K562 (cell line): ENCODE measurements around the gene DNAJB11. TPM values are rescaled to one million over a fixed set of nuclear protein-coding genes. Genes with fewer than 3 reads are reported as not detected.

Source experiments
- BHLHE40 ChIP-seq: IDR thresholded peaks from 2 replicates; pipeline ENCODE4 v1.6.1; 2011; ENCODE audit warnings: low read length, improper control_type of control experiment
- CAMTA2 ChIP-seq: fragments of 250-450 bp; sonication (Bioruptor Pico); conservative IDR thresholded peaks from 2 replicates; pipeline ENCODE4 v1.5.1; 2022
- EHMT2 ChIP-seq: fragments of 450-650 bp; IDR thresholded peaks from 2 replicates; pipeline ENCODE4 v1.6.1; 2018; ENCODE audit warnings: antibody characterized with exemption
- FOXJ3 ChIP-seq: sonication (generic); formaldehyde crosslinking; IDR thresholded peaks from 2 replicates; pipeline ENCODE4 v1.4.0; 2020; ENCODE audit warnings: mild to moderate bottlenecking, missing genetic modification reagents
- KHSRP ChIP-seq: fragments of 450-650 bp; IDR thresholded peaks from 2 replicates; pipeline ENCODE4 v1.6.1; 2017
- MYNN ChIP-seq, 2 experiments: sonication (generic); formaldehyde crosslinking in 1 of 2; IDR thresholded peaks; 2 replicates each; pipeline versions ENCODE4 v1.5.0 to v1.6.1; 2016 to 2020; ENCODE audit warnings: antibody characterized with exemption in 1 of 2, missing genetic modification reagents in 1 of 2
- NR2F6 ChIP-seq: fragments of 450-650 bp; formaldehyde crosslinking; IDR thresholded peaks from 2 replicates; pipeline ENCODE4 v1.4.0; 2020; ENCODE audit warnings: mild to moderate bottlenecking
- ZBTB8A ChIP-seq: fragments of 450-650 bp; IDR thresholded peaks from 2 replicates; pipeline ENCODE4 v1.6.1; 2018; ENCODE audit warnings: mild to moderate bottlenecking, moderate library complexity; ENCODE audit not compliant: partially characterized antibody
- ZNF274 ChIP-seq: IDR thresholded peaks from 2 replicates; pipeline ENCODE4 v1.6.1; 2011; ENCODE audit warnings: low read depth, mild to moderate bottlenecking, low read length, moderate library complexity, borderline replicate concordance
- polyA plus RNA-seq, 8 experiments: library from polyadenylated mRNA; depleted of rRNA in 4 of 8; stranded (reverse) in 5 of 8; unstranded in 3 of 8; fragments of >200 nt; fragmentation: Nextera tagmentation in 2 of 8; fragmentation: Illumina TruSeq in 1 of 8; extraction: Ambion mirVana in 2 of 8; extraction: Trizol in 1 of 8; gene quantifications; 2 replicates each; pipeline versions ENCODE4 v1.2.1 to v1.2.3, GENCODE V29; 2011 to 2014; ENCODE audit warnings: inconsistent platforms in 1 of 8, missing spikeins in 1 of 8
- total RNA-seq, 7 experiments: library from RNA; depleted of rRNA in 6 of 7; stranded (reverse); fragments of >200 nt in 6 of 7; fragmentation: Illumina TruSeq in 2 of 7; extraction: Trizol in 2 of 7; gene quantifications; 2 replicates each; pipeline versions ENCODE4 v1.2.1 to v1.2.3, GENCODE V29; 2011 to 2021; ENCODE audit warnings: low replicate concordance in 1 of 7
- TF ChIP-seq, protein P1 (sequence below): sonication (generic); formaldehyde crosslinking; IDR thresholded peaks from 2 replicates; pipeline ENCODE4 v1.8.1; 2023; ENCODE audit warnings: mild to moderate bottlenecking, missing genetic modification reagents
- TF ChIP-seq, protein P2 (sequence below), 2 experiments: fragments of 450-650 bp; IDR thresholded peaks; 2 replicates each; pipeline ENCODE4 v1.6.1; 2018; ENCODE audit warnings: mild to moderate bottlenecking in 2 of 2, low read depth in 1 of 2; ENCODE audit not compliant: partially characterized antibody in 2 of 2
- TF ChIP-seq, protein P3 (sequence below): fragments of 450-650 bp; formaldehyde crosslinking; IDR thresholded peaks from 2 replicates; pipeline ENCODE4 v1.4.0; 2022; ENCODE audit warnings: missing genetic modification characterization
- TF ChIP-seq, protein P4 (sequence below): IDR thresholded peaks from 3 replicates; pipeline ENCODE4 v1.6.1; 2011; ENCODE audit warnings: borderline replicate concordance, mild to moderate bottlenecking, moderate library complexity; ENCODE audit not compliant: insufficient read length; ENCODE audit errors: extremely low read depth
- TF ChIP-seq, protein P5 (sequence below): fragments of 450-650 bp; IDR thresholded peaks from 2 replicates; pipeline ENCODE4 v1.6.1; 2014; ENCODE audit warnings: low read depth, mild to moderate bottlenecking, moderate library complexity, borderline replicate concordance

Gene DNAJB11
- total and polyA plus RNA-seq, 9 of the 15 experiments (the other 6 are each of a cell fraction or from before 2014, with no cell fraction given): 14.8 to 74.7 (median 63.8) TPM

DNA sequence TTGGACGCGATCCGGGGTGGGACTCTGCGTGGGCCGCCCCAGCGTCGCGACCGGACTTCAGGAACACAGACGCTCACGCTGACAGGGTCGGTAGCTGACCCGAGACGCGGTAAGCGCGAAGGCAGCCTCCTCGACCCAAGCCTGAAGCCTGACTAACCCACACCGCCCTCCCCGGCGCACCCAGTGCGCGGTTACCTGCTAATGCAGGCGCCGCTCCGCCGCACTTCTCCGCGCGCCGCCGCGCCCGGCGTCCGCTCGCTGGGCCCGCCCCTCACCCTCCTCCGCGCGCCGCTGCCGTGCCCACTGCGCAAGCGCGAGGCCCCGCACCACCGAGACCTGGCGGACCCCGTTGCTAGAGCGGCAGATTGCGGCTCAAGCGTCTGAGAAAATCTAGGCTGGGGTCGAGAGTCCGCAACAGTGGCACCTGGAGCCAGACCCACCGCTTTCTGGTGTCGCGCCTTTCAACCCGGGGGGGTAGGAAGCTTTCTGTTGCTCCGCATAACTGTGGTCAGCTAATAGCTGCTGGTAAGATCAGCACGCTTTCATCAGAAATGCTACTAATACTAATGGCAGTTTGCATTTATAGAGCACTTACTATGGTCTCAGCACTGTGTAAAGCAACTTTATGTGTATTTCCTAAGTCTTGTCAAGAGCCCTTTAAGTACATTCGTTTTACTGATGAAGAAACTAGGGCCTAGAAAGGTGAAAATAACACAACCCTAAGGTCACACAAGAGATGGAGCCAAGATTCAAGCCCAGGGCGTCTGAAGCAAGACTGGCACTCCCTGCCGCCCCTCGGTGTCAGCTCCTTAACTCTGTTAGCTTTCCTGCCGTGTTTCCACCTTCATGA is 3.2 kb upstream of the DNAJB11 start, which contains the start of gene TBCCD1 (continued):
- TF ChIP-seq, protein P1, sequence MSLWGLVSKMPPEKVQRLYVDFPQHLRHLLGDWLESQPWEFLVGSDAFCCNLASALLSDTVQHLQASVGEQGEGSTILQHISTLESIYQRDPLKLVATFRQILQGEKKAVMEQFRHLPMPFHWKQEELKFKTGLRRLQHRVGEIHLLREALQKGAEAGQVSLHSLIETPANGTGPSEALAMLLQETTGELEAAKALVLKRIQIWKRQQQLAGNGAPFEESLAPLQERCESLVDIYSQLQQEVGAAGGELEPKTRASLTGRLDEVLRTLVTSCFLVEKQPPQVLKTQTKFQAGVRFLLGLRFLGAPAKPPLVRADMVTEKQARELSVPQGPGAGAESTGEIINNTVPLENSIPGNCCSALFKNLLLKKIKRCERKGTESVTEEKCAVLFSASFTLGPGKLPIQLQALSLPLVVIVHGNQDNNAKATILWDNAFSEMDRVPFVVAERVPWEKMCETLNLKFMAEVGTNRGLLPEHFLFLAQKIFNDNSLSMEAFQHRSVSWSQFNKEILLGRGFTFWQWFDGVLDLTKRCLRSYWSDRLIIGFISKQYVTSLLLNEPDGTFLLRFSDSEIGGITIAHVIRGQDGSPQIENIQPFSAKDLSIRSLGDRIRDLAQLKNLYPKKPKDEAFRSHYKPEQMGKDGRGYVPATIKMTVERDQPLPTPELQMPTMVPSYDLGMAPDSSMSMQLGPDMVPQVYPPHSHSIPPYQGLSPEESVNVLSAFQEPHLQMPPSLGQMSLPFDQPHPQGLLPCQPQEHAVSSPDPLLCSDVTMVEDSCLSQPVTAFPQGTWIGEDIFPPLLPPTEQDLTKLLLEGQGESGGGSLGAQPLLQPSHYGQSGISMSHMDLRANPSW (CRISPR knock-in tag): no peak
- TF ChIP-seq, protein P2, sequence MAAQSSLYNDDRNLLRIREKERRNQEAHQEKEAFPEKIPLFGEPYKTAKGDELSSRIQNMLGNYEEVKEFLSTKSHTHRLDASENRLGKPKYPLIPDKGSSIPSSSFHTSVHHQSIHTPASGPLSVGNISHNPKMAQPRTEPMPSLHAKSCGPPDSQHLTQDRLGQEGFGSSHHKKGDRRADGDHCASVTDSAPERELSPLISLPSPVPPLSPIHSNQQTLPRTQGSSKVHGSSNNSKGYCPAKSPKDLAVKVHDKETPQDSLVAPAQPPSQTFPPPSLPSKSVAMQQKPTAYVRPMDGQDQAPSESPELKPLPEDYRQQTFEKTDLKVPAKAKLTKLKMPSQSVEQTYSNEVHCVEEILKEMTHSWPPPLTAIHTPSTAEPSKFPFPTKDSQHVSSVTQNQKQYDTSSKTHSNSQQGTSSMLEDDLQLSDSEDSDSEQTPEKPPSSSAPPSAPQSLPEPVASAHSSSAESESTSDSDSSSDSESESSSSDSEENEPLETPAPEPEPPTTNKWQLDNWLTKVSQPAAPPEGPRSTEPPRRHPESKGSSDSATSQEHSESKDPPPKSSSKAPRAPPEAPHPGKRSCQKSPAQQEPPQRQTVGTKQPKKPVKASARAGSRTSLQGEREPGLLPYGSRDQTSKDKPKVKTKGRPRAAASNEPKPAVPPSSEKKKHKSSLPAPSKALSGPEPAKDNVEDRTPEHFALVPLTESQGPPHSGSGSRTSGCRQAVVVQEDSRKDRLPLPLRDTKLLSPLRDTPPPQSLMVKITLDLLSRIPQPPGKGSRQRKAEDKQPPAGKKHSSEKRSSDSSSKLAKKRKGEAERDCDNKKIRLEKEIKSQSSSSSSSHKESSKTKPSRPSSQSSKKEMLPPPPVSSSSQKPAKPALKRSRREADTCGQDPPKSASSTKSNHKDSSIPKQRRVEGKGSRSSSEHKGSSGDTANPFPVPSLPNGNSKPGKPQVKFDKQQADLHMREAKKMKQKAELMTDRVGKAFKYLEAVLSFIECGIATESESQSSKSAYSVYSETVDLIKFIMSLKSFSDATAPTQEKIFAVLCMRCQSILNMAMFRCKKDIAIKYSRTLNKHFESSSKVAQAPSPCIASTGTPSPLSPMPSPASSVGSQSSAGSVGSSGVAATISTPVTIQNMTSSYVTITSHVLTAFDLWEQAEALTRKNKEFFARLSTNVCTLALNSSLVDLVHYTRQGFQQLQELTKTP (IDR thresholded peaks at IDR 0.05; ENCODE audit: low read depth in 1 of 2, partially characterized antibody in 2 of 2): no peak
- TF ChIP-seq KHSRP: no peak
- TF ChIP-seq MYNN (IDR thresholded peaks at IDR 0.05): no peak
- TF ChIP-seq MYNN (CRISPR knock-in tag; IDR thresholded peaks at IDR 0.05): no peak
- TF ChIP-seq NR2F6: no peak
- TF ChIP-seq, protein P3, sequence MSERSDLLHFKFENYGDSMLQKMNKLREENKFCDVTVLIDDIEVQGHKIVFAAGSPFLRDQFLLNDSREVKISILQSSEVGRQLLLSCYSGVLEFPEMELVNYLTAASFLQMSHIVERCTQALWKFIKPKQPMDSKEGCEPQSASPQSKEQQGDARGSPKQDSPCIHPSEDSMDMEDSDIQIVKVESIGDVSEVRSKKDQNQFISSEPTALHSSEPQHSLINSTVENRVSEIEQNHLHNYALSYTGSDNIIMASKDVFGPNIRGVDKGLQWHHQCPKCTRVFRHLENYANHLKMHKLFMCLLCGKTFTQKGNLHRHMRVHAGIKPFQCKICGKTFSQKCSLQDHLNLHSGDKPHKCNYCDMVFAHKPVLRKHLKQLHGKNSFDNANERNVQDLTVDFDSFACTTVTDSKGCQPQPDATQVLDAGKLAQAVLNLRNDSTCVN (CRISPR knock-in tag): no peak
- TF ChIP-seq ZBTB8A: no peak
- TF ChIP-seq FOXJ3 (CRISPR knock-in tag): no peak
- TF ChIP-seq EHMT2: no peak
- TF ChIP-seq, protein P4, sequence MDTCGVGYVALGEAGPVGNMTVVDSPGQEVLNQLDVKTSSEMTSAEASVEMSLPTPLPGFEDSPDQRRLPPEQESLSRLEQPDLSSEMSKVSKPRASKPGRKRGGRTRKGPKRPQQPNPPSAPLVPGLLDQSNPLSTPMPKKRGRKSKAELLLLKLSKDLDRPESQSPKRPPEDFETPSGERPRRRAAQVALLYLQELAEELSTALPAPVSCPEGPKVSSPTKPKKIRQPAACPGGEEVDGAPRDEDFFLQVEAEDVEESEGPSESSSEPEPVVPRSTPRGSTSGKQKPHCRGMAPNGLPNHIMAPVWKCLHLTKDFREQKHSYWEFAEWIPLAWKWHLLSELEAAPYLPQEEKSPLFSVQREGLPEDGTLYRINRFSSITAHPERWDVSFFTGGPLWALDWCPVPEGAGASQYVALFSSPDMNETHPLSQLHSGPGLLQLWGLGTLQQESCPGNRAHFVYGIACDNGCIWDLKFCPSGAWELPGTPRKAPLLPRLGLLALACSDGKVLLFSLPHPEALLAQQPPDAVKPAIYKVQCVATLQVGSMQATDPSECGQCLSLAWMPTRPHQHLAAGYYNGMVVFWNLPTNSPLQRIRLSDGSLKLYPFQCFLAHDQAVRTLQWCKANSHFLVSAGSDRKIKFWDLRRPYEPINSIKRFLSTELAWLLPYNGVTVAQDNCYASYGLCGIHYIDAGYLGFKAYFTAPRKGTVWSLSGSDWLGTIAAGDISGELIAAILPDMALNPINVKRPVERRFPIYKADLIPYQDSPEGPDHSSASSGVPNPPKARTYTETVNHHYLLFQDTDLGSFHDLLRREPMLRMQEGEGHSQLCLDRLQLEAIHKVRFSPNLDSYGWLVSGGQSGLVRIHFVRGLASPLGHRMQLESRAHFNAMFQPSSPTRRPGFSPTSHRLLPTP: no peak
- TF ChIP-seq CAMTA2 (CRISPR knock-in tag): 0 out of 2 replicates have a peak, but pooled peaks have one; percentile 39
- no peak for TF ChIP-seq BHLHE40
- TF ChIP-seq, protein P5, sequence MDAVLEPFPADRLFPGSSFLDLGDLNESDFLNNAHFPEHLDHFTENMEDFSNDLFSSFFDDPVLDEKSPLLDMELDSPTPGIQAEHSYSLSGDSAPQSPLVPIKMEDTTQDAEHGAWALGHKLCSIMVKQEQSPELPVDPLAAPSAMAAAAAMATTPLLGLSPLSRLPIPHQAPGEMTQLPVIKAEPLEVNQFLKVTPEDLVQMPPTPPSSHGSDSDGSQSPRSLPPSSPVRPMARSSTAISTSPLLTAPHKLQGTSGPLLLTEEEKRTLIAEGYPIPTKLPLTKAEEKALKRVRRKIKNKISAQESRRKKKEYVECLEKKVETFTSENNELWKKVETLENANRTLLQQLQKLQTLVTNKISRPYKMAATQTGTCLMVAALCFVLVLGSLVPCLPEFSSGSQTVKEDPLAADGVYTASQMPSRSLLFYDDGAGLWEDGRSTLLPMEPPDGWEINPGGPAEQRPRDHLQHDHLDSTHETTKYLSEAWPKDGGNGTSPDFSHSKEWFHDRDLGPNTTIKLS: peak; percentile 87; the same call in 1 of the 2 replicates
- TF ChIP-seq ZNF274: no peak
